Activated effector memory CD4-positive, alpha-beta T cell treated with anti-CD3 and anti-CD28 coated beads, Interleukin-2, amount 50 U/mL, for 16 hours (primary cell): ENCODE results near the gene GCNT3.

Experiments used
- DNase-seq: peaks from one replicate; pipeline ENCODE4 v3.0.0-alpha.2; 2020

Gene GCNT3

GRCh38 chr15:59611276-59612260 is at the start of gene GCNT3:
GCNT3 (plus strand) TSS chr15:59611783; CDS start chr15:59618239, 6,456 bp downstream.
- no peak for DNase-seq

DNA sequence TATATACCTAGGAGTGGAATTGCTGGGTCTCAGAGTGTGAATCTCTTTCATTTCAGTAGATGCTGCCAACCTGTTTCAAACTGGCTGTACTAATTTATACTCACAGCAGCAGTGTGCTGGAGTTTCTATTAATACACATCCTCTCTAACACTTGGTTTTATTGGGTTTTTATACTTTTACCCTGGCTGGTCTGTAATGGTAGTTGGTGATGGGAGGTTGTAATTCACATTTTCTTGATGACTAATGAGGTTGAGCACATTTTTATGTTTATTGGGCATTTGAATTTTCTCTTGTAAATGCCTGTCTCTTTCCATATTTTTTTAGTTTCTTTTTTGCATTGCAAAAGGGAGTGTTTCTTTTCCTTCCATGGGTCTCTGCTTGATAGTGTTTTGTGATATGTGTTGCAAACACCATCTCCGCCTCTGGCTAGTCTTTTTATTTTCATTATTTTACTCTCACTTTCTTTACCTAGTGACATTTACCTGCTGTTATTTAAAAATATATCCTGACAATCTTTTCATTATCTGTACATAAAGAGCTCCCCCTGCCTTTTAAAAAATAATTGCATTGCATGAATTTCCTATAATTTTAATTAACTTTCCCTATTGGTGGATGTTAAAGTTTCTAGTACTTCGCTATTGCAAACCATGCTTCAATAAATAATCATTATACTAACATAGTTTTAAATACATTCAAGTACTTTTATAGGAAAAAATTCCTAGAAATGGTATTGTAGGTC is 49.0 kb upstream of the GCNT3 start:
- DNase-seq: no peak

GRCh38 chr15:59565299-59565698 is 46.3 kb upstream of the GCNT3 start:
- no peak for DNase-seq

DNA sequence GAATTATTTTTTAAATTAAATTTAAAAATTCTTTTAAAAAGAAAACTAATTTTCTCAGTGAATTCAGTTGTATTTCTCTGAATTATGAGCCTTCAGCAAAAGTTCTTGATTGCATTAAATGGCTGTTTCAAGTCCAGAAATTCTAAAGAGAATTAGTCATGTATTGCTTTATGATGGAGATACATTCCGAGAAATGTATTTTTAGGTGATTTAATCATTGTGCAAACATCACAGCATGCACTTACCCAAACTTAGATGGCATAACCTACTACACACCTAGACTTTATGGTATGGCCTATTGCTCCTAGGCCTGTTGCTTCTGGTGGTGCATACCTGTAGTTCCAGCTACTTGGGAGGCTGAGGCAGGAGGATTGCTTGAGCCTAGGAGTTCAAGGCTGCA is 44.3 kb upstream of the GCNT3 start:
- DNase-seq: no peak

DNA sequence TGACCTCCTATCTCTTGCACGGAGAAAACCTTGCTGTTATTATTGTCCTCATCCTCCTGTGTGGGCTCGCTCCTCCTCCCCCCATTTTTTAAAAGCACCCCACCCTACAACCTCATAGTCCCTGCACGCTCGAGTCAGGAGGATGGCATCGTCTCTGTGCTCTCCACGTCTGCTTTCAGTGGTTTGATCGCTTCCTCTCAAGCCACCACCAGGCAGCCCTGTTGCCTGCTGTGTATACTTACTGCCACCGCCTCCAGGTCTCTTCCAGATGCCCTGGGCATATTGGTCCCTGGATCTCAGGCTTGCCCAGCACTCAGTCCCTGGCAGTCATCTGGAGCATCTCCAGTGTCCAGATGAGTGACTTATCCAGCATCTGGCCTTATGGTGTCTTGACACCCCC is 42.1 kb upstream of the GCNT3 start:
- no peak for DNase-seq

GRCh38 chr15:59570315-59570714 is 41.3 kb upstream of the GCNT3 start:
- no peak for DNase-seq

DNA sequence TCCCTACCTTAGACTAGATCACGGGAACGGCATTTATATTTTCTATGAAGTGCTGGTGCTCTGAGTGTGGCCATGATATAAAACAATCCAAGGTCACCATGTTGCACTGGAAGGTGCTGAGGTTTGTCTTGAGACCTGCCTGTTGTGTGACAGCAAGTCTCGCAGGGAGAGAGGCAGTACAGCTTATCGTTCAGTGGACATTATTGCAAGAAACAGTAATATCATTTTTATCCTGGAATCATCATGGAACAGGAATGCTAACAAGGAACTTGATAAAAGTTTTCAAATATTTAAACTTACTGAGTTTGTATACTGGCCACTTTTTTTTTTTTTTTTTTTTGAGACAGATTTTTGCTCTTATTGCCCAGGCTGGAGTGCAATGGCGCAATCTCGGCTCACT is 40.0 kb upstream of the GCNT3 start:
- no peak for DNase-seq

DNA sequence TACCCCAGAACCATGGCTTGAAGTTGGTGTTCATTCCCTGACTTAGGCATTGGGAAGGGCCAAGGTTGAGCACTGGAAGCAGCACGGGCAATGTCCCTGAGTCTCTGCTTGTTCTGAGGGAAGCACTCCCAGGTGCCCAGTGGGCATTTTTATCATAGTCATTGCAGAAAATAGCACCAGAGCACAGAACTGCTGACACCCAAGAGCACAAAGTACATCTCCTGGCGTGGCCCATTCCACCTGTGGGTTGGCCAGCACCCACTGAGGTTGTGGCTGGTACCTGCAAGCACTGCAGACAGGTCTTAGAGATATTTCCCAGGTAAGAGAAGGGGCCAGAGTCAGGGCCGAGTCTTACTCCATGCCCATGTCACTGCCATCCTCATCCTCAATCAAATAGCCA is 28.5 kb upstream of the GCNT3 start:
- no peak for DNase-seq

- no peak for DNase-seq
These were observed 24.3 kb upstream of the GCNT3 start for GRCh38 chr15:59587085-59587826.

- no peak for DNase-seq
These were observed 21.6 kb upstream of the GCNT3 start for GRCh38 chr15:59590027-59590426.

- no peak for DNase-seq
These were observed 20.2 kb upstream of the GCNT3 start for GRCh38 chr15:59591356-59591755.

- DNase-seq: no peak
These were observed 17.1 kb upstream of the GCNT3 start for GRCh38 chr15:59594493-59594942.

- no peak for DNase-seq
These were observed 16.6 kb upstream of the GCNT3 start for GRCh38 chr15:59594991-59595390.

DNA sequence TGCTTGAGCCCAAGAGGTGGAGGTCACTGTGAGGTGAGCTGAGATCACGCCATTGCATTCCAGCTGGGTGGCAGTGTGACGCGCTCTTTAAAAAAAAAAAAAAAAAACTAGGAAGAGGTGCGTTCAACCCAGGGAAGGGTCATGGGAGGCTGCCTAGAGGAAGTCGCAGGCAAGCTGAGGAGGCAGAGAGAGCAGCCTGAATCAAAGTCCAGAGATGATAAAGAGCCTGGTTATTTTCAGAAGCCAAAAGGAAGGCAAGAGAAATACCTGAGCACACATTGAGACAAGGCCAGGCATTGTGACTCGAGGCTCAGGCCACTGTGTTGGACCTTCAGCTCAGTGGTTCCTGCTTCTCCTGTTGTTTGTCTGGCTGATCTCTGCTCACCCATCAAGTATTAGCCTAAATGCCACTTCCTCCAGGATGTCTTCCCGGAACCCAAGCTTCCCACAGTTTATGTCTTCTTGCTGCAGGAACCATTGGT is 16.1 kb upstream of the GCNT3 start:
- DNase-seq: no peak

GRCh38 chr15:59596640-59597039 is 14.9 kb upstream of the GCNT3 start:
- no peak for DNase-seq

DNA sequence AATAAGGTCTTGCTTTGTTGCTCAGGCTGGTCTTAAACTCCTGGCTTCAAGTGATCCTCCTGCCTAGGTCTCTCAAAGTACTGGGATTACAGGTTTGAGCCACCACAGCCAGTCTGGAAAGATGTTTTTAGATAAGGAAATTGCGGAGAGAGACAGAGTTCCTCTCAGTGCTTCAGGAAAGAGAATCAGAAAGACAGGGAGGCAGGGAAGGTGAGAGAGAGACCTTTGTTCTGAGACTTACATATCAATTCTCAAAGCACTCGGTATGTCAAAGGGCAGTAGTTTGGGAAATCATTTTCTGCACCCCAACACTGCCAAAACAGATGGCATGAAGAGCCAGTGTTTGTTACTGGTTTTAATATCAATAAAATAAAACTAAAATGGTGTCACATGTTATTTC is 13.1 kb upstream of the GCNT3 start:
- DNase-seq: no peak

DNA sequence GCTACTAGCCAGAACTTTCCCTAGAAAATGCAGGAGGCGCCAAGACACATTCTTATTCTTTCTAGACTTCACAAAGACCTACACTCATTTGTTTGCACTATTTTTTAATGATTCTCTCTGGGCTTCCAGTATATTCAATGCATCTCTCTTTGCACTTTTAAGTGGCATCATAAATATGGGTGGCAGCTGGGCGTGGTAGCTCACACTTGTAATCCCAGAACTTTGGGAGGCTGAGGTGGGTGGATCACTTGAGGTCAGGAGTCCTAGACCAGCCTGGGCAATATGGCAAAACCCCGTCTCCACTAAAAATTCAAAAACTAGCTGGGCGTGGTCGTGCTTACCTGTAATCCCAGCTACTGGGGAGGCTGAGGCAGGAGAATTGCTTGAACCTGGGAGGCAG is 5.6 kb upstream of the GCNT3 start:
- no peak for DNase-seq

GRCh38 chr15:59609730-59610712 is 1.6 kb upstream of the GCNT3 start:
- DNase-seq: no peak

GRCh38 chr15:59614153-59614552 is 2.6 kb downstream of the GCNT3 start:
- DNase-seq: no peak

DNA sequence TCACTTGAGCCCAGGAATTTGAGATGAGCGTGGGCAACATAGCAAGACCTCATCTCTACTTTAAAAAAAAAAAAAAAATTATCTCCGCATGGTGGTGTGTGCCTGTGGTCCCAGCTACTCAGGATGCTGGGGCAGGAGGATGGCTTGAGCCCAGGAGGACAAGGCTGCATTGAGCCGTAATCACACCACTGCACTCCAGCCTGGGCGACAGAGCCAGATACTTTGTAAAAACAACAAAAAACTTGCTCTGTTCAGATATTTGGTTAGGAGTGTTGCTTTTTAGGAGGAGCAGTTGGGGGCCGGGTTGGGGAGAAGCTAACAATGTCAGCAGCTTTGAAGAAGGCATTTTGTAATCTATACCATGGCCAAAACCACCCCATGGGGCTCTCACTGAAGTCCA is 4.1 kb downstream of the GCNT3 start:
- DNase-seq: no peak

GRCh38 chr15:59616379-59616778 is 4.8 kb downstream of the GCNT3 start:
- no peak for DNase-seq

- no peak for DNase-seq
These were observed 6.8 kb downstream of the GCNT3 start for GRCh38 chr15:59618406-59618805.
